Fibroblast of villous mesenchyme (primary cell): ENCODE data around the gene ISG15. TPM values are rescaled to one million over a fixed set of nuclear protein-coding genes. Genes with fewer than 3 reads are reported as not detected.

ENCODE experiments used
- DNase-seq: peaks from one replicate; pipeline ENCODE4 v3.0.0-alpha.2; 2010; ENCODE audit warnings: low read depth
- H3K4me3 ChIP-seq: 2 replicates; pipeline ENCODE4 v1.5.1; 2011; ENCODE audit warnings: low read depth, mild to moderate bottlenecking, low read length
- CTCF ChIP-seq: IDR thresholded peaks from 2 replicates; pipeline ENCODE4 v1.5.1; 2012; ENCODE audit warnings: low read depth, mild to moderate bottlenecking, low read length; ENCODE audit not compliant: insufficient read depth
- total RNA-seq: library from RNA; depleted of rRNA; stranded (reverse); fragments of >200 nt; gene quantifications from 2 replicates; pipeline ENCODE4 v1.2.3, GENCODE V29; 2012

Gene ISG15
- 132 and 137 TPM in 2 replicates for total RNA-seq

DNA sequence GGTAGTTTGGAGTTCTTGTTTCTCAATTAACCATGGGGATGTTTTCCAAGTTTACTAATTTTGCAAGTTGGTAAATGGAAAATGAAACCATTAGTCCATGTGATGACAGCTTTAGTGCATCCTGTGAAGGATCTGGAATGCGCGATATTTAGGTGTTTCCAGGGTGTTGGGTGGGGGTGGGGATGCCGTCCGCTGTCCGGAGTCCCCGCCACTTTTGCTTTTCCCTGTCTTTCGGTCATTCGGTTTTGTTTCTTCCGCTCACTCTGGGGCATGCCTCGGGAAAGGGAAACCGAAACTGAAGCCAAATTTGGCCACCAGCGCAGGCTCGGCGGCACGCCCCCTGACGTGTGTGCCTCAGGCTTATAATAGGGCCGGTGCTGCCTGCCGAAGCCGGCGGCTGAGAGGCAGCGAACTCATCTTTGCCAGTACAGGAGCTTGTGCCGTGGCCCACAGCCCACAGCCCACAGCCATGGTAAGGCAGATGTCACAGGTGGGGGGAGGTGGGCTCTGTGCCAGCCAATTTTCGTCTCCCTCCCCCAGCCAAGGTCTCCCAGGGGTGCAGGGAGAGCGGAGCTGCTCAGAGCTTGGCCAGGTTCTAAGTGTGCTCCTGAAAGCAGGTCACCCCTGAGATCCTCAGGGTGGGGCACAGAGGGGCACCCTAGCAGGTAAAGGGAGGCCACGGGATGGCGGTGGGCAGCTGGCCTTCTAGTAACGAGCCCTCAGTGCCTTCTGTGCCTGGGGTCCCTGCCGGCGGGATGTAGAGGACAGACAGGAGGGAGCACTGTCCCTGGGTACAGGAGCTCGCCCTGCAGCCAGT, at the start of gene ISG15:
Gene ISG15 (plus strand): TSS at position 393 of the 817 bp plus-strand sequence. CDS start 77 bp downstream, at position 470.
- TF ChIP-seq CTCF: no peak
- peak; percentile 93 for DNase-seq
- peak within 1 kb of the TSS; percentile 80 for H3K4me3 ChIP-seq

DNA sequence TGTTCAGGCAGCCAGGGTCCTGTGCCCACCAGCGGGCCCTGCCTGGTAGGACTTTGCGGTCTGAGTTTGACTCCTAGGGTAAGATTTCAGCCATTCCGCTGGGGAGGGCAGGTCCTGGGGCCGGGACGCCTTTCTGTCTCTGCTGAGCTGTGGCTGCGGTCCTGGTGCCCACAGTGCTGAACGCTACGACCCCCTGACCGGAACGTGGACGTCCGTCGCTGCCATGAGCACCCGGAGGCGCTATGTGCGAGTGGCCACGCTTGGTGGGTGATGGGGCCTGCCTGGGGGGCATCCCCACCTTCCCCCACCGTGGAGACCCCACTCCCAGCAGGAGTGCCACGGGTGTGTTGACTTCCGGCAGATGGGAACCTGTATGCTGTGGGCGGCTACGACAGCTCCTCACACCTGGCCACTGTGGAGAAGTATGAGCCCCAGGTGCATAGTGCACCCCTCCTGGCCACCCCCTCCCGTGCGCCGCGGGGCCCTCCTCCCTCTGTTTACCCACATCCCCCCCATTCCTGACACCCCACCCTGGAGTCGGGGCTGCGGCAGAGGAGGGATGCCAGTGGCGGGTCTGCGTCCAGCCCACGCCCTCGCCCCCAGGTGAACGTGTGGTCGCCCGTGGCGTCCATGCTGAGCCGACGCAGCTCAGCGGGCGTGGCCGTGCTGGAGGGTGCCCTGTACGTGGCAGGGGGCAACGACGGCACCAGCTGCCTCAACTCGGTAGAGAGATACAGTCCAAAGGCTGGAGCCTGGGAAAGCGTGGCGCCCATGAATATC, 49.4 kb upstream of the ISG15 start:
- no peak for DNase-seq
- no peak for TF ChIP-seq CTCF
- no peak overlapping the region for H3K4me3 ChIP-seq

- H3K4me3 ChIP-seq: no peak overlapping the region
- DNase-seq: no peak
- no peak for TF ChIP-seq CTCF
Observed at GRCh38 chr1:964691-965525, 48.4 kb upstream of the ISG15 start.

- no peak for DNase-seq
- no peak overlapping the region for H3K4me3 ChIP-seq
- no peak for TF ChIP-seq CTCF
Observed at GRCh38 chr1:965526-966134, 47.7 kb upstream of the ISG15 start.

- no peak for TF ChIP-seq CTCF
- DNase-seq: peak; percentile 31
- H3K4me3 ChIP-seq: peak within 1 kb of the TSS; percentile 72
Observed at GRCh38 chr1:966135-966703, 47.1 kb upstream of the ISG15 start, which contains the start of gene PLEKHN1. Gene PLEKHN1, plus strand, starts transcription at chr1:966482. Its CDS starts 50 bp downstream, at chr1:966532.

GRCh38 chr1:966704-967300, 46.5 kb upstream of the ISG15 start:
- peak; percentile 56 for DNase-seq
- H3K4me3 ChIP-seq: peak overlapping the region; percentile 72
- TF ChIP-seq CTCF: no peak
